ENCODE results near the gene ALG5.

Gene ALG5

GRCh38 chr13:36959456-36960116, 39.6 kb downstream of the ALG5 start:
- no peak for FAIRE-seq
- no peak for TF ChIP-seq POLR2A (IDR thresholded peaks at IDR 0.05; ENCODE audit: low read depth, low read length)
- no peak for DNase-seq (ENCODE audit: insufficient read length, low spot score)

GRCh38 chr13:36954542-36954941, 44.6 kb downstream of the ALG5 start:
- no peak for TF ChIP-seq POLR2A (IDR thresholded peaks at IDR 0.05; ENCODE audit: low read depth, low read length)
- FAIRE-seq (no peak), DNase-seq (ENCODE audit: insufficient read length, low spot score) (no peak)

- TF ChIP-seq POLR2A (IDR thresholded peaks at IDR 0.05; ENCODE audit: low read depth, low read length), result no peak
- DNase-seq (ENCODE audit: insufficient read length, low spot score) (no peak), FAIRE-seq (no peak)
Measured at GRCh38 chr13:36950920-36951319, 48.2 kb downstream of the ALG5 start.

GRCh38 chr13:36950330-36950729, 48.8 kb downstream of the ALG5 start:
- DNase-seq (ENCODE audit: insufficient read length, low spot score), result no peak
- TF ChIP-seq POLR2A (IDR thresholded peaks at IDR 0.05; ENCODE audit: low read depth, low read length), result no peak
- no peak for FAIRE-seq

- DNase-seq (ENCODE audit: insufficient read length, low spot score), result no peak
- no peak for FAIRE-seq
Measured at GRCh38 chr13:36945078-36945477, 54.1 kb downstream of the ALG5 start.

GRCh38 chr13:36925603-36926002, 73.5 kb downstream of the ALG5 start:
- DNase-seq (ENCODE audit: insufficient read length, low spot score) (no peak), FAIRE-seq (no peak)
- no peak for TF ChIP-seq POLR2A (IDR thresholded peaks at IDR 0.05; ENCODE audit: low read depth, low read length)

More at GRCh38 chr13:36945078-36945477, 54.1 kb downstream of the ALG5 start:
- no peak for TF ChIP-seq POLR2A (IDR thresholded peaks at IDR 0.05; ENCODE audit: low read depth, low read length)

- FAIRE-seq (no peak), DNase-seq (ENCODE audit: insufficient read length, low spot score) (no peak)
- no peak for TF ChIP-seq POLR2A (IDR thresholded peaks at IDR 0.05; ENCODE audit: low read depth, low read length)
Measured at GRCh38 chr13:36924001-36924400, 75.1 kb downstream of the ALG5 start.

- DNase-seq (ENCODE audit: insufficient read length, low spot score) (no peak), FAIRE-seq (no peak)
- no peak for TF ChIP-seq POLR2A (IDR thresholded peaks at IDR 0.05; ENCODE audit: low read depth, low read length)
Measured at GRCh38 chr13:36921631-36922301, 77.4 kb downstream of the ALG5 start.

- FAIRE-seq, result no peak
- no peak for TF ChIP-seq POLR2A (IDR thresholded peaks at IDR 0.05; ENCODE audit: low read depth, low read length)
Measured at GRCh38 chr13:36920616-36921185, 78.4 kb downstream of the ALG5 start.

GRCh38 chr13:36919833-36920615, 79.1 kb downstream of the ALG5 start, which contains the start of gene SMAD9:
TSS of gene SMAD9 (minus strand) at chr13:36920238. CDS start at chr13:36879689, 40,549 bp downstream.
- FAIRE-seq (no peak), DNase-seq (ENCODE audit: insufficient read length, low spot score) (peak; percentile 8)
- TF ChIP-seq POLR2A (IDR thresholded peaks at IDR 0.05; ENCODE audit: low read depth, low read length), result no peak

More at GRCh38 chr13:36920616-36921185, 78.4 kb downstream of the ALG5 start:
- no peak for DNase-seq (ENCODE audit: insufficient read length, low spot score)

GRCh38 chr13:36919171-36919832, 79.8 kb downstream of the ALG5 start:
- FAIRE-seq (no peak), DNase-seq (ENCODE audit: insufficient read length, low spot score) (no peak)
- no peak for TF ChIP-seq POLR2A (IDR thresholded peaks at IDR 0.05; ENCODE audit: low read depth, low read length)

GRCh38 chr13:36918246-36919131, 80.7 kb downstream of the ALG5 start:
- DNase-seq (ENCODE audit: insufficient read length, low spot score) (no peak), FAIRE-seq (no peak)
- no peak for TF ChIP-seq POLR2A (IDR thresholded peaks at IDR 0.05; ENCODE audit: low read depth, low read length)

- no peak for FAIRE-seq
- no peak for TF ChIP-seq POLR2A (IDR thresholded peaks at IDR 0.05; ENCODE audit: low read depth, low read length)
- no peak for DNase-seq (ENCODE audit: insufficient read length, low spot score)
Measured at GRCh38 chr13:36917311-36917710, 81.8 kb downstream of the ALG5 start.

Measured in H54 (cell line).